ENCODE results near the gene NLRP6. TPM values are rescaled to one million over a fixed set of nuclear protein-coding genes. Genes with fewer than 3 reads are reported as not detected.
A peak's percentile ranks its signal among the peaks of the same experiment; 100 is the strongest.

NLRP6 gene
- total and polyA plus RNA-seq, 2 donors (not counting 1 experiment from before 2014, with no cell fraction given) = 1.4 to 2.7 TPM

GRCh38 chr11:257766-258493 lies 20.3 kb upstream of the NLRP6 start:
- ChIA-PET POLR2A (interaction anchor here (0.6 to 2.3 kb wide), 7 partner anchors 9 to 97 kb away, joined by 3 to 34 read pairs (median 3); partner anchors contain the start of genes PSMD13 and SIRT3), CTCF (interaction anchor here (0.6 to 2.8 kb wide), 10 partner anchors 8 to 91 kb away, joined by 3 to 16 read pairs (median 4); no protein-coding TSS in a partner anchor)
- H3K27me3 ChIP-seq (replicated peaks in 1 of 4; ENCODE audit: control extremely low read depth in 1 of 4, control insufficient read depth in 3 of 4, insufficient read depth in 4 of 4, low read length in 3 of 4) = no peaks in the 10 kb centered on the region
- ATAC-seq (ENCODE audit: low read depth) = peak; percentile 36
- no peak for TF ChIP-seq EZH2 (IDR thresholded peaks at IDR 0.05; ENCODE audit: borderline replicate concordance, insufficient read depth, low read depth, low read length, poor library complexity, severe bottlenecking)
- TF ChIP-seq, protein P1, sequence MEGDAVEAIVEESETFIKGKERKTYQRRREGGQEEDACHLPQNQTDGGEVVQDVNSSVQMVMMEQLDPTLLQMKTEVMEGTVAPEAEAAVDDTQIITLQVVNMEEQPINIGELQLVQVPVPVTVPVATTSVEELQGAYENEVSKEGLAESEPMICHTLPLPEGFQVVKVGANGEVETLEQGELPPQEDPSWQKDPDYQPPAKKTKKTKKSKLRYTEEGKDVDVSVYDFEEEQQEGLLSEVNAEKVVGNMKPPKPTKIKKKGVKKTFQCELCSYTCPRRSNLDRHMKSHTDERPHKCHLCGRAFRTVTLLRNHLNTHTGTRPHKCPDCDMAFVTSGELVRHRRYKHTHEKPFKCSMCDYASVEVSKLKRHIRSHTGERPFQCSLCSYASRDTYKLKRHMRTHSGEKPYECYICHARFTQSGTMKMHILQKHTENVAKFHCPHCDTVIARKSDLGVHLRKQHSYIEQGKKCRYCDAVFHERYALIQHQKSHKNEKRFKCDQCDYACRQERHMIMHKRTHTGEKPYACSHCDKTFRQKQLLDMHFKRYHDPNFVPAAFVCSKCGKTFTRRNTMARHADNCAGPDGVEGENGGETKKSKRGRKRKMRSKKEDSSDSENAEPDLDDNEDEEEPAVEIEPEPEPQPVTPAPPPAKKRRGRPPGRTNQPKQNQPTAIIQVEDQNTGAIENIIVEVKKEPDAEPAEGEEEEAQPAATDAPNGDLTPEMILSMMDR (IDR thresholded peaks at IDR 0.05) = no peak
- H3K27ac ChIP-seq (ENCODE audit: low read length in 2 of 2) = no peak overlapping the region
- H3K79me2 ChIP-seq (ENCODE audit: control insufficient read depth, insufficient read depth, low read length) = no peaks in the 10 kb centered on the region
- H3K4me3 Mint-ChIP-seq = peak overlapping the region; percentile 44
- intact Hi-C loops (cut with micrococcal nuclease) = no loop called here
- H3K9me3 Mint-ChIP-seq (ENCODE audit: insufficient read depth) = peaks cover 5% of the 10 kb centered on the region
- peak overlapping the region; percentile 78 for H3K27ac Mint-ChIP-seq
- H3K4me1 Mint-ChIP-seq = peaks cover 33% of the 10 kb centered on the region
- H4K20me1 ChIP-seq (ENCODE audit: control insufficient read depth, insufficient read depth, low read length, poor library complexity, severe bottlenecking) = no peaks in the 10 kb centered on the region
- H3K4me2 ChIP-seq (replicated peaks; ENCODE audit: low read depth, low read length, poor library complexity, severe bottlenecking) = peak overlapping the region; percentile 38
- DNase-seq = no peak
- H3K4me3 ChIP-seq (ENCODE audit: control extremely low read depth in 1 of 5, extremely low read depth in 1 of 5, insufficient read depth in 1 of 5, low read depth in 2 of 5, low read length in 4 of 5) = no peak overlapping the region
- peak overlapping the region; percentile 59 for H2AFZ ChIP-seq (ENCODE audit: insufficient read depth, low read depth, low read length, poor library complexity, severe bottlenecking)
- no peaks in the 10 kb centered on the region for H3K27me3 Mint-ChIP-seq
- H3K9me3 ChIP-seq (ENCODE audit: control extremely low read depth in 1 of 3, control insufficient read depth in 2 of 3, insufficient read depth in 1 of 3, low read length in 2 of 3) = peaks cover 2 to 11% (median 4%) of the 10 kb centered on the region in 3 donors
- 87% methylated on average over 13 of the region's 15 CpGs for WGBS (ENCODE audit: insufficient coverage)
- peaks cover 17 to 22% of the 10 kb centered on the region in 2 donors for H3K4me1 ChIP-seq (ENCODE audit: control insufficient read depth in 2 of 2, insufficient read depth in 2 of 2, low read length in 2 of 2)
- H3K9ac ChIP-seq (ENCODE audit: low read length) = no peak overlapping the region
- H3K36me3 ChIP-seq (replicated peaks in 1 of 2; ENCODE audit: control extremely low read depth in 1 of 2, control insufficient read depth in 1 of 2, extremely low read depth in 1 of 2, insufficient read depth in 2 of 2, low read length in 1 of 2) = peaks cover 0 to 6% of the 10 kb centered on the region in 2 experiments

DNA sequence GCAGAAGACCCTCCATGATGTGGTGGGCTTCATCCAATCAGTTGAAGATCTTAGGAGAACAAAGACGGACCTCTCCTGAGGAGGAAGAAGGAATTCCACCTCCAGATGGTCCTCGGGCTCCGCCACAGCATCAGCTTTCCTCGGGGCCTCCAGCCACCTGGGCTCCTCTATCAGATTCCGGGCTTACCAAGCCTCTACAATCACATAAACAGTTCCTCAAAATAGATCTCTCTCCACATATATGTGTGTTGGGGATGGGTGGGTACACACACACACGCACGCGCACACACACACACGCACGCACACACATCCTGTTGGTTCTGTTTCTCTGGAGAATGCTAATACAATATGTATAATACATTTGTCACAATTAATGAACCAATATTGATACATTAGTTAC lies 18.8 kb upstream of the NLRP6 start:
- WGBS (ENCODE audit: insufficient coverage) = 67% methylated on average over 1 of the region's 10 CpGs
- ATAC-seq (ENCODE audit: low read depth) = no peak
- Histone ChIP-seq H3K9ac (ENCODE audit: low read length) (no peak overlapping the region), H3K4me3 (ENCODE audit: control extremely low read depth in 1 of 5, extremely low read depth in 1 of 5, insufficient read depth in 1 of 5, low read depth in 2 of 5, low read length in 4 of 5) (no peak overlapping the region), H2AFZ (ENCODE audit: insufficient read depth, low read depth, low read length, poor library complexity, severe bottlenecking) (no peak overlapping the region), H3K4me2 (replicated peaks; ENCODE audit: low read depth, low read length, poor library complexity, severe bottlenecking) (no peak overlapping the region), H3K27me3 (replicated peaks in 1 of 4; ENCODE audit: control extremely low read depth in 1 of 4, control insufficient read depth in 3 of 4, insufficient read depth in 4 of 4, low read length in 3 of 4) (no peaks in the 10 kb centered on the region), H3K36me3 (replicated peaks in 1 of 2; ENCODE audit: control extremely low read depth in 1 of 2, control insufficient read depth in 1 of 2, extremely low read depth in 1 of 2, insufficient read depth in 2 of 2, low read length in 1 of 2) (no peaks in the 10 kb centered on the region), H3K79me2 (ENCODE audit: control insufficient read depth, insufficient read depth, low read length) (no peaks in the 10 kb centered on the region), H3K27ac (ENCODE audit: low read length in 2 of 2) (no peak overlapping the region), H3K9me3 (ENCODE audit: control extremely low read depth in 1 of 3, control insufficient read depth in 2 of 3, insufficient read depth in 1 of 3, low read length in 2 of 3) (peaks cover 2 to 11% (median 4%) of the 10 kb centered on the region in 3 donors), H3K4me1 (ENCODE audit: control insufficient read depth in 2 of 2, insufficient read depth in 2 of 2, low read length in 2 of 2) (peaks cover 17 to 22% of the 10 kb centered on the region in 2 donors), H4K20me1 (ENCODE audit: control insufficient read depth, insufficient read depth, low read length, poor library complexity, severe bottlenecking) (no peaks in the 10 kb centered on the region)
- ChIA-PET POLR2A (interaction anchor here (1.5 kb wide), 1 partner anchor 50 kb away, joined by 6 read pairs; no protein-coding TSS in a partner anchor), CTCF (interaction anchor here (2.8 kb wide), 1 partner anchor 9 kb away, joined by 16 read pairs; no protein-coding TSS in a partner anchor)
- TF ChIP-seq, protein P1 (IDR thresholded peaks at IDR 0.05) = no peak
- no peak for TF ChIP-seq EZH2 (IDR thresholded peaks at IDR 0.05; ENCODE audit: borderline replicate concordance, insufficient read depth, low read depth, low read length, poor library complexity, severe bottlenecking)
- Mint-ChIP-seq H3K27ac (no peak overlapping the region), H3K4me3 (no peak overlapping the region), H3K4me1 (peaks cover 33% of the 10 kb centered on the region), H3K9me3 (ENCODE audit: insufficient read depth) (peaks cover 5% of the 10 kb centered on the region), H3K27me3 (no peaks in the 10 kb centered on the region)
- DNase-seq = no peak
- intact Hi-C loops (cut with micrococcal nuclease) = no loop called here

All from B cell (primary cell).